Astrocyte of the hippocampus (primary cell): ENCODE measurements around the gene INF2.

Experiments used
- DNase-seq: peaks from one replicate; pipeline ENCODE4 v3.0.0; 2011; ENCODE audit warnings: low read depth, low spot score

The INF2 gene

DNA sequence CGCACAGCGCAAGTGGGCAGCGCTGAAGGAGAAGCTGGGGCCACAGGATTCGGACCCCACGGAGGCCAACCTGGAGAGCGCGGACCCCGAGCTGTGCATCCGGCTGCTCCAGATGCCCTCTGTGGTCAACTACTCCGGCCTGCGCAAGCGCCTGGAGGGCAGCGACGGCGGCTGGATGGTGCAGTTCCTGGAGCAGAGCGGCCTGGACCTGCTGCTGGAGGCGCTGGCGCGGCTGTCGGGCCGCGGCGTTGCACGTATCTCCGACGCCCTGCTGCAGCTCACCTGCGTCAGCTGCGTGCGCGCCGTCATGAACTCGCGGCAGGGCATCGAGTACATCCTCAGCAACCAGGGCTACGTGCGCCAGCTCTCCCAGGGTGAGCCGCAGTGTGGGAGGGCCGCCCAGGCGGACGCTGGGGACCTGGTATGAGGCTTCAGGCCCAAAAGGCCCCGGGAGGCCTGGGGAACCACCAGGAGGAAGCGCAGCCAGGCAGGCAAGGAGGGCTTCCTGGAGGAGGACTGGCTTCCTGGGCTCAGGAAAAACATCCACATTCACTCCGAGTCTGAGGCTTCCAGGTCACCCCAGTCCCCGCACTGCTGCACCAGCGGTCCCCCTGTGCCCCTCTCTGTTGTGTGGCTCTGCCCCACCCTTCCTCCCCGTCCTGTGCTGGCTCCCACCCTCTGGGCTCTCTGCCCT is 12.1 kb downstream of the INF2 start:
- DNase-seq = no peak

GRCh38 chr14:104702106-104702505 is 12.7 kb downstream of the INF2 start:
- no peak for DNase-seq

- DNase-seq = no peak
These were observed 13.3 kb downstream of the INF2 start for GRCh38 chr14:104702673-104703072.

GRCh38 chr14:104703269-104703668 is 13.9 kb downstream of the INF2 start:
- DNase-seq = no peak

DNA sequence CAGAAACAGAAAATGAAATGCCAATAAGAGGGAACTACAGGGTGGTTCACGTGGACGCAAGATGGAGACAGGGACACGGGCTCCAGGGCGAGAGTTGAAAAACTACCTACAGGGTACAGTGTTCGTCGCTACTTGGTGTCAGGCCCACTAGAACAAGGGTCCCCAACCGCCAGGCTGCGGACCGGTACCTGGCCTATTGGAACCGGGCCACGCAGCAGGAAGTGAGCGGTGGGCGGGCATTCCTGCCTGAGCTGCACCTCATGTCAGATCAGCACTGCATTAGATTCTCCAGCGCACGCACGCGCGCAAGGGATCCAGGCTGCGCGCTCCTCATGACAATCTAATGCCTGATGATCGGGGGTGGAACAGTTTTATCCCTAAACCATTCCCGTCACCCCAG is 14.8 kb downstream of the INF2 start:
- DNase-seq = no peak

DNA sequence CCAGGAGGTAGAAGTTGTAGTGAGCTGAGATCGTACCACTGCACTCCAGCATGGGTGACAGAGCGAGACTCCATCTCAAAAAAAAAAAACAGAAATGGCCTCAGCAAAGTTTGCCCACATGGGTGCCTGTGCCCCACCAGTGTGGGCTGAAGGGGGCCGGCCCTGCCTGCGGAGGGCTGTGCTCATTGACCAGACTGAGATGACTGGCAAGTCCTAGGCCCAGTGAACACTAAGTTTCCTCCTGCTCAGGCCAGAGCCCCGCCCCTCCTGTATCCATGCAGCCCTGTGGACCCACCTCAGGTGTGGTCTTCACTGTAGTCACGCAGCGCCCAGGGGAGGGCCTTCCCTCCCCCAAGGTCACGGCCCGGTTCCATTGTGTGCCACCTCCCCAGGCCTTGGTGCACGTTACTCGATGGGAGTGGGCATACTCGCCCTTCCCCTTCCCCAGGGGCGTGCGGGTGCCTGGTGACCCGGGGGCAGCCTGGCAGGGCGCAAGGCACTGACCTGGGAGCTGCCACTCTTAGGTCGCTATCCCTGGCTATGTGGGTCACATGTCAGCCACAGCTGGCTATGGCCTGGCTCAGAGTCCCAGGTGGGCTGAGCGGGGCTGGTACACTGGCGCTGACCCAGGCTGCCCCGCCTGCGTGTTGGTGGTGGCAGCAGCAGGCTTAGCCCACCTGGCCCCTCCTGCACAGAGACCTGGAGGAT is 16.1 kb downstream of the INF2 start:
- no peak for DNase-seq

- DNase-seq = no peak
These were observed 17.6 kb downstream of the INF2 start for GRCh38 chr14:104706733-104707607.

DNA sequence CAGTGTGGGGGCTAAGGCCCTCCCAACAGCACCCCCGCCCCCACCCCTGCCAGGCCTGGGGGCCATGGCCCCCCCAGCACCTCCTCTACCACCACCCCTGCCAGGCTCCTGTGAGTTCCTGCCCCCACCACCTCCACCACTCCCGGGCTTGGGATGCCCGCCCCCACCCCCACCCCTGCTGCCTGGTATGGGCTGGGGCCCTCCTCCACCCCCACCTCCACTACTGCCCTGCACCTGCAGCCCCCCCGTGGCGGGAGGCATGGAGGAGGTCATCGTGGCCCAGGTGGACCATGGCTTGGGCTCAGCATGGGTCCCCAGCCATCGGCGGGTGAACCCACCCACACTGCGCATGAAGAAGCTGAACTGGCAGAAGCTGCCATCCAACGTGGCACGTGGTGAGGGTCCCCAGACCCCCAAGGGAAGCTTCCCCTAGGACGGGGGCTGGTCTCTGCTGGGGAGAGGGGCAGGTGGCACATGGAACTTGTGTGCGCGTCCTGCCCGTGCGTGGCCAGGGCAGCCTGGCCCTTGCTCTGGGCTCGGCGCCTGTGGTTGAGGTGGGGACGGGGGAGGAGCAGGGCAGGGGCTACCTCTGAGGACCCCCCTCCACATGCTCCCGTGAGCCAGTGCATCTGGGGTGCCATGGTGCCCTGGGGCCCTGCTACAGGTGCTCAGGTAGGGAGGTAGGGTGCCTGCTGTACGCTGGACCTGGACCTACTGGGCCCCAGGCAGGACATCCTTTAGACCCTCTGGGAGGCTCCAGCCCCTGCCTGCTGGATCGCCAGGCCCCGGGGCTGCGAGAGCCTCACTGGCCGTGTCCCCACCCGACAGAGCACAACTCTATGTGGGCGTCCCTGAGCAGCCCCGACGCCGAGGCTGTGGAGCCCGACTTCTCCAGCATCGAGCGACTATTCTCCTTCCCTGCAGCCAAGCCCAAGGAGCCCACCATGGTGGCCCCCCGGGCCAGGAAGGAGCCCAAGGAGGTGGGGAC is 18.5 kb downstream of the INF2 start:
- DNase-seq = no peak

DNA sequence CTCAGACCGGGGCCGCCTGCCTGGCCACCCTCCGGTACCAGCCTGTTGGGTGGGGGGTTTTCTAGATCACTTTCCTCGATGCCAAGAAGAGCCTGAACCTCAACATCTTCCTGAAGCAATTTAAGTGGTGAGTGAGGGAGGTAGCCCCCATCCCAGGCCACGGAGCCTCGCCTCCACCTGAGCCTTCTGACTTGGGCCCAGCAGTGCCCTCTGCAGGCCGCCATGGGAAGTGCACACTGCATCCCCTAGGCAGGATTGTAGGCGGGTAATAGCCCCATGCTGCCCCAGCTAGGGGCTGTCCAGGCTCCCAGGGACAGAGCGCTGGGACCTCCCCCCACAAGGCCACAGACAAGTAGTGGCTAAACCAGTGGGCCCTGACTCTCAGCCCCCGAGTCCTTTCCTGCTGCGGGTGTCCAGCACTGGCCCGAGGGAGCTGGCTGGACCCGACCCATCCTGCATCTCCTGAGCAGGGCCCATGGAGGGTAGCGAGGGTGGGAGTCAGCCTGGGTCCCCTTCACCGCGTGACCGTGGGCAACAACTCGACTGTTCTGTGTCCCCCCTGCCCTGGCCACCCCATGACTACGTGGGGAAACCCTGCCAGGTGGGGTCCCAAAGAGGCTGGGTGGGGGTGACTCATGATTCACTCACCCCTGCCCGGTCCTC is 19.3 kb downstream of the INF2 start:
- DNase-seq = peak; percentile 86

DNA sequence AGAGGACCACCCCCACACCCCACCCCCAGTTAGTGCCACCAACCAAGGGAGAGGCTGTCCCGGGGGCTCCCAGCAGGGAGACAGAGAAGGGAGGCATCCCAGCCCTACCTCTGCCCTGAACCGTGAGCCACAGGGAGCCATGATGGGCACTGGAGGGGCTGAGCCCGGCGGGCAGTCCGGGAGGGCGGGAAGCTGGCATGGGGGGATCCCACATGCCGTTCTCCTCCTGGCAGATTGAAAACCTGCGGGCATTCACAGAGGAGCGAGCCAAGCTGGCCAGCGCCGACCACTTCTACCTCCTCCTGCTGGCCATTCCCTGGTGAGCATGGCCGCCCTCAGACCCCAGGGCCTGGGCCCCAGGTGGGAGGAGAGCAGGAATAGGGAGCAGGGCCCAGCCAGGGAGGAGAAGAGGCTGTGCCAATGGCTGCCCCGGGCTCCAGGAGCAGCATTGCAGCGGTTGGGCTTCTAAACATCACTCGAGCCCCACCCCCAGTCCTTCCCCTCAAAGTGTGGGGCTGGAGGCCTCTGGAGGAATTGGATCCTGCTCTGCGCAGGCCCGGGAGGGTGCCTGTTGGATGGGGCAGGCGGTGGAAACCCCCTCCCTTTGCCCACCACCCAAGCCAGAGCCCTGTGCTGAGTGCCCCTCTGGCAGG is 20.1 kb downstream of the INF2 start:
- DNase-seq = no peak

- DNase-seq = no peak
These were observed 20.8 kb downstream of the INF2 start for GRCh38 chr14:104710071-104710735.

- DNase-seq = no peak
These were observed 23.7 kb downstream of the INF2 start for GRCh38 chr14:104712881-104713734.

- no peak for DNase-seq
These were observed 24.6 kb downstream of the INF2 start for GRCh38 chr14:104714066-104714465.

DNA sequence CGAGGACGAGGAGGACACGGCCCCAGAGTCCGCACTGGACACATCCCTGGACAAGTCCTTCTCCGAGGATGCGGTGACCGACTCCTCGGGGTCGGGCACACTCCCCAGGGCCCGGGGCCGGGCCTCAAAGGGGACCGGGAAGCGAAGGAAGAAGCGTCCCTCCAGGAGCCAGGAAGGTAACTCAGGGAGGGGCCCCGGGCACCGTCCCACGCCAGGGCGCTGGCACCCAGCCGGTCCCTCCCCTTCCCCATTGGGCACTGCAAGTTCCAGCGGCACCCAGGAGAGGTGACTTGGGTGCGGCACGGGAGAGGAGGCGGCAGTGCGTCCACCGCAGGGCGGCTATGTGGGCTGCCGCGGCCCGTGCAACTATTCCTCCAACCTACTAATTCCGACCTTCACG is 25.3 kb downstream of the INF2 start:
- DNase-seq = no peak

- no peak for DNase-seq
These were observed 26.0 kb downstream of the INF2 start for GRCh38 chr14:104715416-104715815.

GRCh38 chr14:104715871-104716270 is 26.5 kb downstream of the INF2 start:
- DNase-seq = no peak

DNA sequence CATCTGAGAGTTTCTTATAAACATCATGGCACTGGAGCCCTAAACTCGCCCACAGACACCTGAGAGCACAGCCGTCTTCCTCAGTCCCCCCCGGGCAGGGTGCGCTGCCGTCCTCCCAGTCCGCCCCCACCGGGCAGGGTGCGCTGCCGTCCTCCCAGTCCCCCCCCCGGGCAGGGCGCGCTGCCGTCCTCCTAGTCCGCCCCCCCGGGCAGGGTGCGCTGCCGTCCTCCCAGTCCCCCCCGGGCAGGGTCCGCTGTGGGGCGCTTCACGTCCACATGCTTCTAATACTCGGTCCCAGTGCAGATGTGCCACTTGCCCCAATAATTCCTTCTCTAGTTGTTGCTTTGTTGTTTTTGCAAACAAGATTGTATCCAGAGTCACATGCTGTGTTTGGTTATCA is 27.7 kb downstream of the INF2 start:
- no peak for DNase-seq

- no peak for DNase-seq
These were observed 28.2 kb downstream of the INF2 start for GRCh38 chr14:104717646-104718045.

DNA sequence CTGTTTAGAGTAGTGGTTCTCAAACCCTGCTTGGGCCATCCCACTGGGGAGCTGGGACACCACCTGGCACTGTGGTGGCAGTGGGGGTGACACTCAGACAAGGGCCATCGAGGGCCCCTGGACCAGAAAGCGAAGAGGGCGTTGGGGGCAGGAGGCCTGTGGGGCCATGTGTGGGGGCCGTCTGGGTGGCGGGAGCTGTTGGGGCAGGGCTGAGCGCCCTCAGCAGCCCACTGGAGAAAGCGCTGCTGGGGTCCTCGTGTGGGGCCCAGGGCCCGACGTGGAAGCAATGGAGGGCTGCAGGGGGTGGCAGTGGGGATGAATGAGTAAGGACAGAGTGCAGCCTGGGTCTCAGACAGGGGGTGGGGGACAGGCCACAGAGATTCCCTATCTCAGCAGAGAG is 28.7 kb downstream of the INF2 start:
- no peak for DNase-seq
